Naive B cell (primary cell): ENCODE data around the gene NHSL1. TPM values are rescaled to one million over a fixed set of nuclear protein-coding genes. Genes with fewer than 3 reads are reported as not detected.

Source experiments
- ATAC-seq, 2 donors: fragments of 150-1000 bp; cut with Tn5 transposase; 2 replicates each; pipeline ENCODE4 v1.10.0; 2021; ENCODE audit warnings: low read depth in 2 of 2, mild to moderate bottlenecking in 2 of 2, moderate library complexity in 2 of 2
- DNase-seq: peaks from one replicate; pipeline ENCODE4 v3.0.0; 2022
- H3K27ac Mint-ChIP-seq, 6 donors: one replicate each; pipeline ENCODE4 v1.8.0; 2020 to 2022; ENCODE audit warnings: mild to moderate bottlenecking in 6 of 6, mixed read lengths in 6 of 6, moderate library complexity in 5 of 6, inconsistent platforms in 2 of 6
- H3K27me3 Mint-ChIP-seq, 3 donors: one replicate each; pipeline ENCODE4 v1.8.0; 2021 to 2022; ENCODE audit warnings: mixed read lengths in 3 of 3, mild to moderate bottlenecking in 1 of 3
- H3K36me3 Mint-ChIP-seq, 2 donors: one replicate each; pipeline ENCODE4 v1.8.0; 2020 to 2022; ENCODE audit warnings: mixed read lengths in 2 of 2, inconsistent platforms in 1 of 2, mild to moderate bottlenecking in 1 of 2
- H3K4me1 Mint-ChIP-seq, 3 donors: one replicate each; pipeline ENCODE4 v1.8.0; 2020 to 2022; ENCODE audit warnings: mixed read lengths in 3 of 3, inconsistent platforms in 1 of 3, mild to moderate bottlenecking in 1 of 3, moderate library complexity in 1 of 3
- H3K4me3 Mint-ChIP-seq, 8 donors: one replicate each; pipeline ENCODE4 v1.8.0; 2020 to 2022; ENCODE audit warnings: mild to moderate bottlenecking in 8 of 8, mixed read lengths in 8 of 8, moderate library complexity in 8 of 8, inconsistent platforms in 2 of 8
- H3K9me3 Mint-ChIP-seq, 7 donors: one replicate each; pipeline ENCODE4 v1.8.0; 2020 to 2022; ENCODE audit warnings: mixed read lengths in 7 of 7, mild to moderate bottlenecking in 5 of 7, inconsistent platforms in 2 of 7, moderate library complexity in 1 of 7
- polyA plus RNA-seq, 6 donors: library from polyadenylated mRNA; unstranded; fragments of 300-500 nt; fragmentation: Illumina TruSeq; gene quantifications; one replicate each; pipeline ENCODE4 v1.2.3, GENCODE V29; 2021; ENCODE audit warnings: low read depth in 6 of 6

The NHSL1 gene
- polyA plus RNA-seq, 6 donors from 2014 or later, result 0.04 TPM; not detected in 5

- no peaks in the 10 kb centered on the region for H3K9me3 Mint-ChIP-seq
- no peaks in the 10 kb centered on the region for H3K36me3 Mint-ChIP-seq
- DNase-seq (no peak), ATAC-seq (no peak)
- peaks cover 0 to 3% (median 0%) of the 10 kb centered on the region in 3 donors for H3K4me1 Mint-ChIP-seq
- H3K4me3 Mint-ChIP-seq, result no peak overlapping the region
- no peak overlapping the region for H3K27ac Mint-ChIP-seq
- H3K27me3 Mint-ChIP-seq, result peaks cover 4 to 12% (median 10%) of the 10 kb centered on the region in 3 donors
Measured at GRCh38 chr6:138484018-138484731, 15.1 kb downstream of the NHSL1 start.

DNA sequence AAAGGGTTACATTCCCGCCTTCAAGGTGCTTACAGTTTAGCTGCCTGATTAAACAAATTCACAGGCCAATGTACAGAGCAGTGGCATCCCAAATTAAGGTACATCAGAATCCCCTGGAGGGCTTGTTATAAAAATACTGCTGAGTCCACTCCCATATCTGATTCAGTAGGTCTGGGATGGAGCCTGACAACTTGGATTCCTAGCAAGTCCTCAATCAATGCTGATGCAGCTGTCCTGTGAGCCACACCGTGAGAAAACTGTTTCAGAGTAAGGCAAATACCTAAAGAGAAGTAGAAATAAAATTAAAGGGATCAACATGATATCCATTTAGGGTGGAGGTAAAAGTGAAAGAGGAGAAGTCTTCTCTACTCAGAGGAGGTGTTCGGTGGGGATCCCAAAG lies 16.5 kb downstream of the NHSL1 start:
- Mint-ChIP-seq H3K4me1 (peaks cover 0 to 3% (median 0%) of the 10 kb centered on the region in 3 donors), H3K36me3 (no peaks in the 10 kb centered on the region), H3K27me3 (peaks cover 4 to 12% (median 10%) of the 10 kb centered on the region in 3 donors), H3K4me3 (no peak overlapping the region), H3K27ac (no peak overlapping the region), H3K9me3 (no peaks in the 10 kb centered on the region)
- no peak for ATAC-seq
- no peak for DNase-seq

DNA sequence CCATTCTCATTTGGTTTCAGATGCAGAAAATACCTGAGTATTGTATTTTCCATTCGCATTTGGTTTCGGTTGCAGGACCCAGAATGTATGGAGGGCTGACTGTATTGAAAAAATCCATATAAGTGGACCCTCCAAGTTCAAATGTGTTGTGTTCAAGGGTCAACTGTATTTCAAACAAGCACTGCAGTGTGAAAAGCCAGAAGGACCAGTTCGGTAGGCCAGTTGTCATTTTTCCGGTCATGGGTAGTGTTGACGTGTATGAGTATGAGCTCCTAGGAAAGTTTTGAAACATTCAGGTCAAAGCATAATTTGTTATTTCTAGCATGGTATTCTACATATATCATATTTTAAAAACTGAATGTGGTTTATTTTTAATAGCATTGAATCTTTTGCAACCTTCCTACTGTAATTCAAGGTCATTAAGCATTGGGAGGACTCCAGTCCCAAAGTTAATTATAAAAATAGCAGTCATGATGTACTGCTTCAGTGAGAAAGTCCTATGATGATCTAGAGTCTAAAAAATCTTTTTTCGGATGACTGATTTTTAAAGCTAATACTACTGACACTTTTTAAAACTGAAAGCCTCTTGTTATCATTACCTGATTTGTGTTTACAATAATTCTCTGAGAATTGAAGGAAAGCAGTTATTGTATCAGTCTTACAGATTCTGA lies 18.9 kb downstream of the NHSL1 start:
- no peak overlapping the region for H3K27ac Mint-ChIP-seq
- DNase-seq, result no peak
- peaks cover 0 to 3% (median 0%) of the 10 kb centered on the region in 3 donors for H3K4me1 Mint-ChIP-seq
- no peaks in the 10 kb centered on the region for H3K36me3 Mint-ChIP-seq
- H3K27me3 Mint-ChIP-seq, result peaks cover 0 to 4% (median 0%) of the 10 kb centered on the region in 3 donors
- H3K4me3 Mint-ChIP-seq, result no peak overlapping the region
- no peak for ATAC-seq
- H3K9me3 Mint-ChIP-seq, result peaks cover 0 to 5% (median 0%) of the 10 kb centered on the region in 7 donors

DNA sequence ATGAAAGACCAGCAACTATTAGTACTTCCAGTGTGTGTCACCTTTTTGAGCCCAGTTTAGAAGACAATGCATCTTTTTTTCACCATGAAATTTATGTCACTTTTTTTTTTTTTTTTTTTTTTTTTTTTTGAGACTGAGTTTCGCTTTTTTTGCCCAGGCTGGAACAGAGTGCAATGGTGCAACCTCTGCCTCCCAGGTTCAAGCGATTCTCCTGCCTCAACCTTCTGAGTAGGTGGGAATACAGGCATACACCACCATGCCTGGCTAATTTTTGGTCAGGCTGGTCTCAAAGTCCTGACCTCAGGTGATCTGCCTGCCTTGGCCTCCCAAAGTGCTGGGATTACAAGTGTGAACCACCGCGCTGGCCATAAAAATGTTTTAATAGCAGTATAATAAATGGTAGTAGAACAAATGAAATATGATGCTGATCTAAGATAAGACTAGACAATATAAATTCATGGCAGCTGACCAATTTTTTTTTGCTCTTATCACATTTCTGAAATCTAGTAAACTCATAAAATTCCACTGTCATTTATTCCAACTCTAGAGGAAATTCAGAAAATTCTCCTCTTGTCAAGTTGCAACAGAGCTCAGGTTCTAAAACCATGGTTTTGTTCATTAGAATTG lies 21.3 kb downstream of the NHSL1 start:
- Mint-ChIP-seq H3K27ac (peak overlapping the region in 1 of 6 donors; percentile 51), H3K9me3 (peaks cover 0 to 5% (median 0%) of the 10 kb centered on the region in 7 donors), H3K4me3 (no peak overlapping the region), H3K4me1 (peaks cover 0 to 3% (median 0%) of the 10 kb centered on the region in 3 donors), H3K27me3 (no peaks in the 10 kb centered on the region), H3K36me3 (no peaks in the 10 kb centered on the region)
- ATAC-seq, result no peak
- DNase-seq, result no peak

DNA sequence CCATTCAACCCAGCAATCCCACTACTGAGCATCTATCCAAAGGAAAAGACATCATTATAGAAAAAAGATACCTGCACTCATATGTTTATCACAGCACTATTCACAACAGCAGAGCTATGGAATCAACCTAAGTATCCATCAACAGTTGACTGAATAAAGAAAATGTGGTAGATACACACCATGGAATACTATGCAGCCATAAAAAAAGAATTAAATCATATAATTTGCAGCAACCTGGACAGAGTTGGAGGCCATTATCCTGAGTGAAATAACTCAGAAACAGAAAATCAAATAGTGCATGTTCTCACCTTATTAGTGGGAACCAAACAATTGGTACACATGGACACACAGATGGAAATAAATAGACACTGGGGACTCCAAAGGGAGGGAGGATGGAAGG lies 23.2 kb downstream of the NHSL1 start:
- H3K4me1 Mint-ChIP-seq, result peaks cover 0 to 3% (median 0%) of the 10 kb centered on the region in 3 donors
- ATAC-seq (no peak), DNase-seq (no peak)
- no peak overlapping the region for H3K27ac Mint-ChIP-seq
- no peaks in the 10 kb centered on the region for H3K36me3 Mint-ChIP-seq
- H3K4me3 Mint-ChIP-seq, result no peak overlapping the region
- H3K9me3 Mint-ChIP-seq, result peaks cover 0 to 5% (median 0%) of the 10 kb centered on the region in 7 donors
- H3K27me3 Mint-ChIP-seq, result no peaks in the 10 kb centered on the region

DNA sequence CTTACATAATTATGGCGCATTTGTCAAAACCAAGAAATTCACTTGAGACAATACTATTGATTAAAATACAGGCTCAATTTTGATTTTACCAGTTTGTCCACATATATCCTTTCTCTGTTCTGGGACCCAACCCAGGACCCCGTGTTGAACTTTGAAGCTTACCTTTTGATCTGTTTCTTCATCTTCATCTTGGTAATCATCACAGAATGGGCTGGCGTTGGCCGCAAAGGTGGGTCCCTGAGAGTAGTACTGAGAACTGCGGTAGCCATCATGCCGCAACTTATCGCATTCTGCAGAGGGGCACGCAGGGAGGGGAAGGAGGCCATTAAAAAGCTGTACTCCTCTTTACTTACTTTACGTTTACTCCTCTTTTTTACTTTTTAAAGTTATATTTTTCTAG lies 26.1 kb downstream of the NHSL1 start:
- no peaks in the 10 kb centered on the region for H3K36me3 Mint-ChIP-seq
- ATAC-seq (no peak), DNase-seq (no peak)
- H3K4me1 Mint-ChIP-seq, result no peaks in the 10 kb centered on the region
- H3K4me3 Mint-ChIP-seq, result no peak overlapping the region
- peaks cover 0 to 7% (median 0%) of the 10 kb centered on the region in 3 donors for H3K27me3 Mint-ChIP-seq
- peaks cover 0 to 5% (median 0%) of the 10 kb centered on the region in 7 donors for H3K9me3 Mint-ChIP-seq
- no peak overlapping the region for H3K27ac Mint-ChIP-seq

DNA sequence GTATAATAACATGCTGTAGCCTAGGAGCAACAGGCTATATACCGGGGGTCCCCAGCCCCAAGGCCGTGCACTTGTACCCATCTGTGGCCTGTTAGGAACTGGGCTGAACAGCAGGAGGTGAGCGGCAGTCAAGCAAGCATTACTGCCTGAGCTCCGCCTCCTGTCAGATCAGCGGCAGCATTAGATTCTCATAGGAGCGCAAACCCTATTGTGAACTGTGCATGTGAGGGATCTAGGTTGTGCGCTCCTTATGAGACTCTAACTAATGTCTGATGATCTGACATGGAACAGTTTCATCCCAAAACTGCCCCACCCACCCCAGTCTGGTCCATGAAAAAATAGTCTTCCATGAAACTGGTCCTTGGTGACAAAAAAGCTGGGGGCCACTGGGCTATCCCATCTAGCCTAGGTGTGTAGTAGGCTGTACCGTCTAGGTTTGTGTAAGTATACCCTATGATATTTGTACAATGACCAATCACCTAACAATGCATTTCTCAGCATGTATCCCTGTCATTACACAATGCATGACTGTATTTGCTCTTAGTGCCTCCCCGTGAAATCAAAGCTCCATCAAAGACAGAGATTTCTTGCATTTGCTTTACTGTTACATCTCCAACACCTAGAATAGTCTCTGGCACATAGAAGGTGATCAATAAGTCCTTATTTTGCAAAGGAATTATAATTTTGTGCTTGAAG lies 30.8 kb downstream of the NHSL1 start:
- H3K27me3 Mint-ChIP-seq, result peaks cover 0 to 7% (median 0%) of the 10 kb centered on the region in 3 donors
- H3K4me1 Mint-ChIP-seq, result peaks cover 0 to 5% (median 0%) of the 10 kb centered on the region in 3 donors
- no peaks in the 10 kb centered on the region for H3K9me3 Mint-ChIP-seq
- H3K27ac Mint-ChIP-seq, result no peak overlapping the region
- no peak for ATAC-seq
- H3K4me3 Mint-ChIP-seq, result no peak overlapping the region
- no peaks in the 10 kb centered on the region for H3K36me3 Mint-ChIP-seq
- DNase-seq, result no peak

GRCh38 chr6:138467901-138468300 lies 31.4 kb downstream of the NHSL1 start:
- Mint-ChIP-seq H3K27ac (no peak overlapping the region), H3K9me3 (no peaks in the 10 kb centered on the region), H3K36me3 (no peaks in the 10 kb centered on the region), H3K4me3 (no peak overlapping the region), H3K27me3 (peaks cover 0 to 7% (median 0%) of the 10 kb centered on the region in 3 donors), H3K4me1 (peaks cover 0 to 5% (median 0%) of the 10 kb centered on the region in 3 donors)
- ATAC-seq (no peak), DNase-seq (no peak)

- H3K36me3 Mint-ChIP-seq, result no peaks in the 10 kb centered on the region
- H3K27me3 Mint-ChIP-seq, result peaks cover 0 to 7% (median 0%) of the 10 kb centered on the region in 3 donors
- H3K27ac Mint-ChIP-seq, result no peak overlapping the region
- no peak for ATAC-seq
- no peak for DNase-seq
- peaks cover 0 to 5% (median 0%) of the 10 kb centered on the region in 3 donors for H3K4me1 Mint-ChIP-seq
- H3K9me3 Mint-ChIP-seq, result peaks cover 0 to 2% (median 0%) of the 10 kb centered on the region in 7 donors
- no peak overlapping the region for H3K4me3 Mint-ChIP-seq
Measured at GRCh38 chr6:138465007-138465645, 34.2 kb downstream of the NHSL1 start.

DNA sequence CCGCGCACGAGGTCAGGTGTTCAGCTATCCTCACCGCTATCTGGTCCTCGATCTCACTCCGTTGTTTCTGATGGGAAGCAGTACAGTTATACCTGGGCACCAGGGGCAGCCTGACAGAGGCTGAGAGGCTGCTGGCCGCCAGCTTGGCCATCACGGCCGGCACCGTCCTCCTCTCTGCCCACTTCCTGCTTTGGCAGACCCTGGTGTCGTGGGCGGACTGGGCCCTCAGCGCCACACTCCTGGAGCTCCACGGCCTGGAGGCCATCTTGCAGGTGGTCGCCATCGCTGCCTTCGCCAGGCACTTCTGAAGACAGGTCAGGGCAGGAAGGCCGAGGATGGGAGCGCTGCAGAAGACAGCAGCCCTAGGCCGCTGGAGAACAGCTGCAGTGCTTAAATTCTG lies 35.2 kb downstream of the NHSL1 start:
- H3K4me3 Mint-ChIP-seq, result no peak overlapping the region
- ATAC-seq (no peak), DNase-seq (no peak)
- H3K36me3 Mint-ChIP-seq, result no peaks in the 10 kb centered on the region
- H3K4me1 Mint-ChIP-seq, result peaks cover 0 to 5% (median 0%) of the 10 kb centered on the region in 3 donors
- H3K27me3 Mint-ChIP-seq, result no peaks in the 10 kb centered on the region
- H3K9me3 Mint-ChIP-seq, result peaks cover 0 to 2% (median 0%) of the 10 kb centered on the region in 7 donors
- H3K27ac Mint-ChIP-seq, result no peak overlapping the region

- no peak for DNase-seq
- Mint-ChIP-seq H3K36me3 (no peaks in the 10 kb centered on the region), H3K4me1 (peaks cover 4 to 6% (median 5%) of the 10 kb centered on the region in 3 donors), H3K27ac (peak overlapping the region in 1 of 6 donors; percentile 16), H3K9me3 (peaks cover 0 to 2% (median 0%) of the 10 kb centered on the region in 7 donors), H3K4me3 (no peak overlapping the region), H3K27me3 (no peaks in the 10 kb centered on the region)
- ATAC-seq, result no peak
Measured at GRCh38 chr6:138461647-138462046, 37.6 kb downstream of the NHSL1 start.

GRCh38 chr6:138456401-138456790 lies 42.9 kb downstream of the NHSL1 start:
- ATAC-seq, result peak in 1 of 2 donors; percentile 5
- peaks cover 6 to 25% (median 18%) of the 10 kb centered on the region in 3 donors for H3K4me1 Mint-ChIP-seq

More at GRCh38 chr6:138456401-138456790, 42.9 kb downstream of the NHSL1 start:
- Mint-ChIP-seq H3K9me3 (no peaks in the 10 kb centered on the region), H3K27ac (peak overlapping the region; percentile 54 to 78 (median 64)), H3K4me3 (peak overlapping the region; percentile 5 to 70 (median 50)), H3K36me3 (no peaks in the 10 kb centered on the region), H3K27me3 (no peaks in the 10 kb centered on the region)
- no peak for DNase-seq
